HG02763 (cell line): Measurements from ENCODE around the gene OR9Q1.

ENCODE experiments used
- ATAC-seq: cut with Tn5 transposase; IDR thresholded peaks from one replicate; pipeline ENCODE4 v1.9.1; 2021; ENCODE audit warnings: mild to moderate bottlenecking, moderate library complexity; ENCODE audit not compliant: unreplicated experiment

Gene OR9Q1

DNA sequence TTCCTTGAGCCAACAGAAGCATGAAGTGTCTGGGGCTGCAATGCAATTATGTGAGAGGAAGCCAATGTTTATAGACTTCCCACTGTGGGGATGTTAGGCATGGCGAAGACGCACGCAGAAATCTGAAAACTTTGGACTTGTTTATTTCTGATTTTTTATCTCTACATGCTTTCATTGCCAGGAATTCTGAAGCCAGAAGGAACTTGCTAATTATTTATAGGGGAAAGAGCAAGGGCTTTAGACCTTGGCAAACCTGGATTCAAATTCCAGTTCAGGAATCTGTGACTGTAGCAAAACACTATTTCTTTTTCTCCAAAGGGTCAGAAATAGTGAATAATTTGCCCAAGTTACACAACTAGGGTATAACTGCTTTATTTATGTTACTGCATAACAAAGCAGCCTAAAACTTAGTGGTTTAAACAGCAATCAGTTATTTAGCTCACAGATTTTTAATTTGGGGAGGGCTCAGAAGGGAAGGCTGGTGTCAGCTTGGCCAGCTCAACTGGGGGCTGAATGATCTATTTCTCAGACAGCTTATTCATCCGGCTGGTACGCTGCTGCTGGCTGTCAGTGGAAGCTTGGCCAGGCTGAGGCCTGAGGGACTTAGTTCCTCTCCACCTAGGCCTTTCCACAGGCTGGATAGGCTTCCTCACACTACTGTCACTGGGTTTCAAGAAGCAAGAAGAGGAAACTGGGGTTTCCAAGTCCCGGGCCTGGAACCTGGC is 5.2 kb downstream of the OR9Q1 start:
- ATAC-seq: no peak

GRCh38 chr11:58030653-58031052 is 7.0 kb downstream of the OR9Q1 start, which contains the start of gene OR6Q1:
OR6Q1 (plus strand) TSS chr11:58030953; CDS start chr11:58030953, 0 bp downstream.
- ATAC-seq: no peak

- no peak for ATAC-seq
These were observed 10.8 kb downstream of the OR9Q1 start for GRCh38 chr11:58034471-58034870.

GRCh38 chr11:58039589-58039988 is 15.9 kb downstream of the OR9Q1 start:
- no peak for ATAC-seq

DNA sequence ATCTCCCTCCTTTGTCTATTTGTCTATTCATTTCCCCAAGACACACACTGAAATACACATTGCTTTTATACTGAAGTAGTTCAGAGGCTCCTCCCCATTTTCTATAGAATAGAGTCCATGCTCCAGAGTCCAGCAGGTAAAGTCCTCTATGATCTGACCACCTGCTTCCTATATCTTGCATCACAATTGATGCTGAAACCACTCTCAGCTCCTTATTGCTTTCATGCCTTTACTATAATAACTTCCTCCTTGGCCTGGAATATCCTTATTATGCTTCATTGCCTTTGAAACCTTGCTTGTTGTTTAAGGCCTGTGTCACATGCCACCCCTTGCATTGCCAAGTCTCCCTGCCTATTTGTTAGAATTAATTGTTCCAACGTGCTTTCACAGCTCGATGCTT is 19.7 kb downstream of the OR9Q1 start:
- no peak for ATAC-seq

GRCh38 chr11:58046231-58046630 is 22.6 kb downstream of the OR9Q1 start:
- no peak for ATAC-seq

DNA sequence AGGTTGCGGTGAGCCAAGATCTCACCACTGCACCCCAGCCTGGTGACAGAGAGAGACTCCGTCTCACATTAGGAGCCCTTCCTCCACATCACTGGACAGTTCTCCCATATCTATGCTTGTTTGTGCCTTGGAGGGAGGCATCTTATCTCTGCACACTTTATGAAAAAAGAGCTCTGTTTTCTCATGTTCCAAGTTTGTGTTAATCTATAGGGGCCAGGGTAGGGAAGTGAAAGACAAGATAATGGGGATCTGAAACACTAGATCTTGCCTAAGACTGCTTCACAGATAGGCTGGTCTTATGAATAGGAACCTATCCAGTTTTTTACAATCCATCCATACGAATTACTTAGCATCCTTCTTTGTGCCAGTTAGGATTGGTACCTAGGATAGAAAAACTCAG is 24.1 kb downstream of the OR9Q1 start:
- ATAC-seq: no peak

- ATAC-seq: no peak
These were observed 32.2 kb downstream of the OR9Q1 start for GRCh38 chr11:58055806-58056401.

DNA sequence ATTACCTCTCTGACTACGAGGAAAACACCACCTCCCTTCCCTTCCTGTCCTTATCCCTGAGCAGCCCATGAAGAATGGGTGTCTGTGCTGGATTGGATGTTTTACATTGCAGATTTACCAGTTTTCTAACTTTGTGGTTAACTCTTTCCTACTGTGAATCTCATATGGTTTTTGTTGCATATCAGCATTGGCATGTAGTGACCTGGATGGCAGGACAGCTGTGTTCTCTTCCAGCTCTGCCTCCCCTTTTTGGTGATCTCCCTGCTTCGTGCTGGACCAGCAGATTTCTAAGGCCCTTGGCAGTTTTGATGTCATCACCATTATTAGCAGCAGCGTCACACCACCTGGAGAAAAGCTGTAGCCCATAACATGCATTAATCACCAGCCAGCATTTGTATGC is 33.8 kb downstream of the OR9Q1 start:
- no peak for ATAC-seq

DNA sequence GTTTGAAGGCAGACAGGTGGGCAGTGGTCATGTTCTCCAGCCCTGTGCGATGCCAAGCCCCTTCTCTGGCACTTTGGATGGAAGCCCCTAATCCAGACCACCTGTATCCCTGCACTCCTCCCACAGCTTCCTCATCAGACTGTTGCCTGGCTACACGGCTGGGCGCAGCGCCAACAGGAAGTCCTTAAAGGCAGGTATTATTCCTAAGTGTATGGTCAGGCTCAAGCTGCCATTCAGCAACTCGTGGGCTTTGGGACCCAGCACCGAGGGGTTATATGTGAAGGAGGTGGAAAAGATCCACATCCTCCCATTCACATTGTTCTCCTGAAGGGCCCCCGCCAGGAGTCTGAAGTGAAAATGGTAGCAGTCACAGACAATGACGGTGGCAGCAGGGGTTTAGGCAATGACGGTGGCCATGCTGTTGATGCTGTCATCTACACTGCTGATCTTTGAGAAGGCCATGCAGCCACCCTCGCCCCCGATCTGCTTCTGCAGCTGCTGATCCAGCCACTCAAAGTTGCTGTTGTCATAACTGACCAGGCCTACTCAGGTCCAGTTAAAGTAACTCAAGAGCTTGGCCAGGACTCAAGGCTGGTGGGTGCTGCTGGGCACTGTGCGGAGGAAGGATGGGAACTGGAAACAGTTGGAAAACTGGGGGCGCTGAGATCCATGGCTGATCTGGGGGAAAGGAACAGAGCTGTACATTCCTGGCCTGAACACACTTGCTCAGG is 34.8 kb downstream of the OR9Q1 start:
- no peak for ATAC-seq

GRCh38 chr11:58059007-58059350 is 35.3 kb downstream of the OR9Q1 start:
- ATAC-seq: no peak

GRCh38 chr11:58060535-58060934 is 36.9 kb downstream of the OR9Q1 start:
- no peak for ATAC-seq

DNA sequence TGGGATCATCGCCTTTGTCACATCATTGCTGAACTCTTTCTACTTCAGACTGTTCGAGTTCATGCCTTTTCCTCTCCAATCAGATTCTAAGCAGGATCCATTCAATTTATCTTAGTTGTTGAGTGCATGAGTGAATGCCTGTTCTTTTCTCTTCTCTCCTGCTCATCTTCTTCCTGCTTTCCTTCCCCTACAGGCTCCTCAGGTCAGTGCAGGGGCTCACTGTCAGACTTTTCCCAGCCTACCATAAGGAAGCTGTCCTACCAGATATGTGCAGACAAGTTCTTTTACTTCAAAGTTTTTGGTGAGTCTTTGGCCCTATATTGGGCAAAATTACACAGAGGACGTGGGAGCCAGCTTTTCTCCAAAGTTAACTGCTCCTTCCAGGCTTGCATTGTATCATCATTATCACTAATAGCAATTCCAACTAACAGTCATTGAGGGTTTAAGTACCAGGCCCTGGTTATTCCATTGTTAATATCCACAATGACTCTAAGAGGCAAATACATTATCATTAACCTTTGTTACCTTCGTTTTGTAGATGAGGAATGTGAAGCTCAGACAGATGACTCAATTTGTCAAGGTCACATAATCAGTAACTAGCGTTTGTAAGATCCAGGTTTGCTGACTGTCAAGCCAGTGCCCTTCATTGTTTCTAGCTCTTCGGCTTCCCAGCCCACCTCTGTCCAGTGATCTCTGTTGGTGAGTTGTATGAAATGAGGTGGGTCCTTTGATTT is 37.4 kb downstream of the OR9Q1 start:
- ATAC-seq: no peak

DNA sequence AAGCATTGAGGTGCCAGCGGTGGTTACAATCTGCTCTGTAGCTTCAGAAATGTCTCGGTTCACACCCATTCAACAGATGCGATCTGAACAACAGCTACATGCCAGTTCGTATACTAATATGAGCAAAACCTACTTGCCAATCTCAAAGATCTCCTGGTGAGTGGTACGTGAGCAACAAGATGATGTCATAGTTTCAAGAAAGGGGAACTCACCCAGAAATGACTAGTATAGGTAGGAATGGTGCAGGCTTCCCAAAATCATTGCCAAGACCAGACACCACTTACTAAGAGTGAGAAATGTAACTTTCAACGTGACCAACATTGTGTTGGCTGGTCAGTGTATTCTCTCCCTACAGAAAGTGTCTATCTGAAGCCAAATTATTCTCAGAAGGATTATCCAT is 38.1 kb downstream of the OR9Q1 start:
- no peak for ATAC-seq

DNA sequence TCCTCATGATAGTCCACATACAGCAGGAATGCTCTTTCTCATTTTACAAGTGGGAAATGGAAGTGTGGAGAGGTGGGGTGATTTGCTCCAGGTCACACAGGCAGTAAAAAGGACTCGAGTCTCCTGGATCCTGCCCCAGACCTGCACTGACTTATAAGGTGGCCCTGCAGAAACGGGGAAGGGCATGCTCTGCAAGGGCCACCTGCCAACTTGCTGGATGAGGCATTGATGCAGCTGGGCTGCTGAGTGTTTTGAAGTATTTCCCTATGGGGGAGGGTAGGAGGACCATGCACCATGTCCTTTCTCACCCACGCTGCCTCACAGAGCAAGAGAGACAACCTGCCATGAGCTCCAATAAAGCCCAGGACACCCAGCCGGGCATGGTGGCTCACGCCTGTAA is 44.0 kb downstream of the OR9Q1 start:
- no peak for ATAC-seq

DNA sequence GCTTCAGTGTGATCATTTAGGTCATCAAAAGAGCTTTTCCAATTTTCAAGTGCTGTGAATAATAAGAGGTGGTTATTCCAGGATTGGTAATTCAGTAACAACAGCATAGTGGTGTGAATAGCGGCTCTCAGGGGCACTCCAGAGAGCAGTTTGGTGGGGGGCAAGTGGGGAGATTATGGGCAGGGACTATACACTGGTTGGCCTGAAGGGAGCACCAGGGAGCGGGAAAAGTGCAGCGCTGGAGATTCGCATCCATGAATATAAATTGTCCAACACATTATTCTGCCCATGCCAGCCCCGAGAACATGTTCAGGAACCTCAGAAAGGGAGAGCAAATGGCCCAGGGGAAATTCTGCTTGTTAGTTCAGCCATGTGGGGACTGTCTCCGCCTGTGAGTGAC is 45.0 kb downstream of the OR9Q1 start:
- ATAC-seq: no peak

GRCh38 chr11:58070585-58070984 is 46.9 kb downstream of the OR9Q1 start:
- ATAC-seq: no peak

- ATAC-seq: no peak
These were observed 52.1 kb downstream of the OR9Q1 start for GRCh38 chr11:58075781-58076180.

DNA sequence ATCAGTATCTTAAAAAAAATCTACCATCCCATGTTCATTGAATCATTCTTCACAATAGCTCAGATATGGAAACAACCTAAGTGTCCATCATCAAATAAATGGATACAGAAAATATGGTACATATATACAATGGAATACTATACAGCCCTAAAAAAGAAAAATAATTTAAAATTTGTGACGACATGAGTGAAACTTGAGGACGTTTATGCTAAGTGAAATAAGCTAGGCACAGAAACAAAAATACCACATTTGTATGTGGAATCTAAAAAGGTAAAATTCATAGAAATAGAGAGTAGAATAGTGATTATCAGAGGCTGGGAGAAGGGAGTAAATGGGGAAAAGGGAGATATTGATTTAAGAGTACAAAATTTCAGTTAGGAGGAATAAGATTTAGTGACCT is 62.8 kb downstream of the OR9Q1 start:
- ATAC-seq: no peak

DNA sequence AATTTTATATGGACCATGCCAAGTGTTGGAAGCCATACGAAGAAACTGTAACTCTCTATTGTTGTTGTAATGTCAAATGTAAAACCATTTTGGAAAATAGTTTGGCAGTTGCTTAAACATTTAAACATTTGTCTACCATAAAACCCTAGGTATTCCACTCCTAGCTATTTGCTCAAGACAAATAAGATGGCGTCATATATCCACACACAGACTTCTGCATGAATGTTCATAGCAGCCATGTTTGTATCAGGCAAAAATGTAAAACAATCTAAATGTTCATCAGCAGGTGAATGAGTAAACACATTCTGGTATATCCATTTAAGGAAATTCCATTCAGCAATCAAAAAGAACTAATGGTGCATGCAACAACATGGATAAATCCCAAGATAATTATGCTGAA is 73.8 kb downstream of the OR9Q1 start:
- no peak for ATAC-seq

DNA sequence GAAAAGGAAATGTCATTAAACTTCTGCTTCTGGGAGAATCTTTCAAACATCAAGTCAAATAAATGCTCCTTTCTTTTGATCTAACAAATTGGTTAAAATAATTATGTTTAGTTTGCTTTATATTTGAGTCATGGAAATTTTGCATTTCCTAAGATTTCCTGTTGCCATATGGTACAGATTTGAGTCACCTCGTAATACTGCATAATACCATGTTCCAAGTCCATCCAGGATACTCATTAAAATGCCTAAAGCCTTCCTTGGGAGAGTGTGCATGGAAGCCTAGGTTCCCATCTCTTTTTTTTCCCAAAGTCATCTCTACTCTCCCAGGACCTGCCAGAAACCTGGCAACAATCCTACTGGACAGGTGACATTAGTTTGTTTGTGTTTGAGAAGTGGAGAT is 97.4 kb downstream of the OR9Q1 start:
- no peak for ATAC-seq

- no peak for ATAC-seq
These were observed 101.8 kb downstream of the OR9Q1 start, which contains the start of gene OR9I1 for GRCh38 chr11:58125469-58125868. OR9I1 (minus strand) TSS chr11:58125530; CDS start chr11:58119444, 6,086 bp downstream.
